ENCODE results near the gene SUGP1. TPM values are rescaled to one million over a fixed set of nuclear protein-coding genes. Genes with fewer than 3 reads are reported as not detected.

The SUGP1 gene
- total RNA-seq, 2 experiments from 2014 or later: 34.6 to 61.4 TPM

DNA sequence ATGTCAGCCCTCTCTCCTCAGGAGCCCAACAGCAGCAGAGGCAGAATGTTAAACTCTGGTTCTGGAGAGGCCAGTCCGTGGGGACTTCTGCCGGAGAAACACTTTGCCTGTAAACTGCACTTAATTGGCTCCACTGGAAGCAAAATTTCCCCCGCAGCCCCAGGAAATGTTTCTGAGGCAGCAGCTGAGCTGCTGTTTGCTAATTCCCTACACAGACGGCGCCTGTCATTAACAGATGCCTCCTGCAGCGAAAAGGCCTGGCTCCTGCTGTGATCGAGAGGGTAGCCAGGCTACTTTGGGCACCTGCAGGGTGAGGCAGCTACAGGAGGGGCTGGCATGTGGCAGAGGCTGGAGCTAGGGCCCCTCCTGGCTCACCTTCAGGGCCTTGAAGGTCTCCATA is 42.0 kb downstream of the SUGP1 start:
- Histone ChIP-seq H3K9me3 (ENCODE audit: low read length) (no peaks in the 10 kb centered on the region), H2AFZ (ENCODE audit: low read length) (no peak overlapping the region), H3K36me3 (ENCODE audit: insufficient read depth, low read length) (peaks cover 74% of the 10 kb centered on the region), H3K27ac (ENCODE audit: low read depth, low read length, poor library complexity, severe bottlenecking) (no peak overlapping the region), H3K79me2 (ENCODE audit: insufficient read depth, low read depth, low read length) (no peaks in the 10 kb centered on the region), H3K4me1 (ENCODE audit: insufficient read depth, low read length, poor library complexity, severe bottlenecking) (no peaks in the 10 kb centered on the region), H3K4me2 (ENCODE audit: low read length) (no peak overlapping the region), H3K9me2 (ENCODE audit: insufficient read depth, low read length) (no peaks in the 10 kb centered on the region), H4K20me1 (ENCODE audit: insufficient read depth, low read length) (no peaks in the 10 kb centered on the region), H3K4me3 (ENCODE audit: low read depth, low read length, poor library complexity, severe bottlenecking) (no peak overlapping the region)
- intact Hi-C loops (cut with micrococcal nuclease; ENCODE audit: unreplicated experiment): no loop called here
- ChIA-PET POLR2A (no interaction called here), CTCF (ENCODE audit: unreplicated experiment) (no interaction called here)
- BruUV-seq (replicated peaks): no TSS peak
- DNase-seq (ENCODE audit: low spot score): no peak
- TF ChIP-seq, protein P1, sequence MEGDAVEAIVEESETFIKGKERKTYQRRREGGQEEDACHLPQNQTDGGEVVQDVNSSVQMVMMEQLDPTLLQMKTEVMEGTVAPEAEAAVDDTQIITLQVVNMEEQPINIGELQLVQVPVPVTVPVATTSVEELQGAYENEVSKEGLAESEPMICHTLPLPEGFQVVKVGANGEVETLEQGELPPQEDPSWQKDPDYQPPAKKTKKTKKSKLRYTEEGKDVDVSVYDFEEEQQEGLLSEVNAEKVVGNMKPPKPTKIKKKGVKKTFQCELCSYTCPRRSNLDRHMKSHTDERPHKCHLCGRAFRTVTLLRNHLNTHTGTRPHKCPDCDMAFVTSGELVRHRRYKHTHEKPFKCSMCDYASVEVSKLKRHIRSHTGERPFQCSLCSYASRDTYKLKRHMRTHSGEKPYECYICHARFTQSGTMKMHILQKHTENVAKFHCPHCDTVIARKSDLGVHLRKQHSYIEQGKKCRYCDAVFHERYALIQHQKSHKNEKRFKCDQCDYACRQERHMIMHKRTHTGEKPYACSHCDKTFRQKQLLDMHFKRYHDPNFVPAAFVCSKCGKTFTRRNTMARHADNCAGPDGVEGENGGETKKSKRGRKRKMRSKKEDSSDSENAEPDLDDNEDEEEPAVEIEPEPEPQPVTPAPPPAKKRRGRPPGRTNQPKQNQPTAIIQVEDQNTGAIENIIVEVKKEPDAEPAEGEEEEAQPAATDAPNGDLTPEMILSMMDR (conservative IDR thresholded peaks at IDR 0.05; ENCODE audit: low read length): no peak
- TF ChIP-seq EZH2phosphoT487 (IDR thresholded peaks at IDR 0.05; ENCODE audit: borderline replicate concordance, low read depth, low read length): no peak

DNA sequence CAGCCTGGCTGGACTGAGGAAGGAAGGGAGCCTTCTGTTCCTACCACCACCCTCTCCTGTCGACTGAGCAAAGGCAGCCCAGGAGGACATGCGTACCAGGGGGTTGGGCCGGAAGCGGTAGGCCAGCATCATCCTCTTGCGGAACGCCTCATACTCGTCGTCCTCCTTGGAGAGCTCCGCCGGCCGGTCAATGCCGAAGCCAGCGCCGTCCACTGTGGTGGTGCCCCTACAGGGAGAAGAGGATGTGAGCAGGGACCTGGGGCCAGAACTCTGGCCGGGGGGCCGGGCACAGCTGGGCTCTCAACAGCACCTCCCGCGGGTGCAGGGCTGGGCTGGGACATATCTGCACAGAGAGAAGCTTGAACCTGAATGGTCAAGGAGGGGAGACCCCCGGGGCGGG is 43.5 kb downstream of the SUGP1 start:
- Histone ChIP-seq H3K9me3 (ENCODE audit: low read length) (no peaks in the 10 kb centered on the region), H3K4me2 (ENCODE audit: low read length) (no peak overlapping the region), H3K79me2 (ENCODE audit: insufficient read depth, low read depth, low read length) (no peaks in the 10 kb centered on the region), H4K20me1 (ENCODE audit: insufficient read depth, low read length) (no peaks in the 10 kb centered on the region), H2AFZ (ENCODE audit: low read length) (no peak overlapping the region), H3K36me3 (ENCODE audit: insufficient read depth, low read length) (peaks cover 61% of the 10 kb centered on the region), H3K27ac (ENCODE audit: low read depth, low read length, poor library complexity, severe bottlenecking) (no peak overlapping the region), H3K4me3 (ENCODE audit: low read depth, low read length, poor library complexity, severe bottlenecking) (no peak overlapping the region), H3K4me1 (ENCODE audit: insufficient read depth, low read length, poor library complexity, severe bottlenecking) (no peaks in the 10 kb centered on the region), H3K9me2 (ENCODE audit: insufficient read depth, low read length) (no peaks in the 10 kb centered on the region)
- BruUV-seq (replicated peaks): no TSS peak
- no peak for DNase-seq (ENCODE audit: low spot score)
- TF ChIP-seq, protein P1 (conservative IDR thresholded peaks at IDR 0.05; ENCODE audit: low read length): no peak
- no peak for TF ChIP-seq EZH2phosphoT487 (IDR thresholded peaks at IDR 0.05; ENCODE audit: borderline replicate concordance, low read depth, low read length)
- intact Hi-C loops (cut with micrococcal nuclease; ENCODE audit: unreplicated experiment): no loop called here
- ChIA-PET CTCF (ENCODE audit: unreplicated experiment) (no interaction called here), POLR2A (no interaction called here)

DNA sequence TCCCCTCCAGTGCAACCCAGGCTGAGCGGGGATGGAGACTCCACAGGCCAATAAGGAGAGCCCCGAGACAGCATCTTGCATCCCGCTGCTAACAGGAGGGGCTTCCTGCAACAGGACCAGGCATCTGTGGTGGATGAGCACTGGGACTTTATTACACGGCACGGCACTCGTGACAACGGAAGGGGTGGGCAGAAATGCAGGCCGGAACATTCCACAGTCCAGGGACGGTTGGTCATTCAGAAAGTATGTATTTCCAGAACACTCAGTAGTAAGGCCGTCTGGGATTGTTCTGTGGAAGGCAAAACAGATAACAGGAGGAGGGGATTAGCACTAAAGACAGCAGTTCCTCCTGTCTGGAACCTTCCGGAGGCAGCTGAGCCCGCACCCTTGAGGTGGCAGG is 43.9 kb downstream of the SUGP1 start:
- CTCF ChIA-PET (ENCODE audit: unreplicated experiment): no interaction called here
- intact Hi-C loops (cut with micrococcal nuclease; ENCODE audit: unreplicated experiment): no loop called here

More for the DNA sequence above, 43.9 kb downstream of the SUGP1 start:
- Histone ChIP-seq H3K9me3 (ENCODE audit: low read length) (no peaks in the 10 kb centered on the region), H3K4me1 (ENCODE audit: insufficient read depth, low read length, poor library complexity, severe bottlenecking) (no peaks in the 10 kb centered on the region), H3K4me2 (ENCODE audit: low read length) (no peak overlapping the region), H3K4me3 (ENCODE audit: low read depth, low read length, poor library complexity, severe bottlenecking) (no peak overlapping the region), H3K9me2 (ENCODE audit: insufficient read depth, low read length) (no peaks in the 10 kb centered on the region), H3K27ac (ENCODE audit: low read depth, low read length, poor library complexity, severe bottlenecking) (no peak overlapping the region), H4K20me1 (ENCODE audit: insufficient read depth, low read length) (no peaks in the 10 kb centered on the region), H2AFZ (ENCODE audit: low read length) (no peak overlapping the region), H3K36me3 (ENCODE audit: insufficient read depth, low read length) (peaks cover 56% of the 10 kb centered on the region), H3K79me2 (ENCODE audit: insufficient read depth, low read depth, low read length) (no peaks in the 10 kb centered on the region)
- POLR2A ChIA-PET: interaction anchor here (1.1 kb wide), 1 partner anchor 35 kb away, joined by 3 read pairs; no protein-coding TSS in a partner anchor
- BruUV-seq (replicated peaks): no TSS peak
- no peak for DNase-seq (ENCODE audit: low spot score)
- TF ChIP-seq EZH2phosphoT487 (IDR thresholded peaks at IDR 0.05; ENCODE audit: borderline replicate concordance, low read depth, low read length): no peak
- TF ChIP-seq, protein P1 (conservative IDR thresholded peaks at IDR 0.05; ENCODE audit: low read length): no peak

Data from OCI-LY7 (cell line).